ENCODE results near the gene ACLY. TPM values are rescaled to one million over a fixed set of nuclear protein-coding genes. Genes with fewer than 3 reads are reported as not detected.
"Not testable (repeated sequence)": the region's sequence is repeated elsewhere in the genome, so short reads cannot be mapped to it uniquely, and the experiment has no call there.

Gene ACLY
- total and polyA plus RNA-seq, 2 of the 13 experiments (the other 11 are each of a cell fraction or from before 2014, with no cell fraction given) = 111 to 218 TPM

DNA sequence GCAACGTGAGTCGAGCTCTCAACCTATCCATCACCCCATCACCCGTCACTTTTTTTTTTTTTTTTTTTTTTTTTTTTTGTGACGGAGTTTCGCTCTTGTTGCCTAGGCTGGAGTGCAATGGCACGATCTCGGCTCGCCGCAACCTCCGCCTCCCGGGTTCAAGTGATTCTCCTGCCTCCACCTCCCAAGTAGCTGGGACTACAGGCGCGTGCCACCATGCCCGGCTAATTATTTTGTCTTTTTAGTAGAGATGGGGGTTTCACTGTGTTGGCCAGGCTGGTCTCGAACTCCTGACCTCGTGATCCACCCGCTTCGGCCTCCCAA is 12.0 kb upstream of the ACLY start:
- BruUV-seq (replicated peaks) = not testable (repeated sequence)

DNA sequence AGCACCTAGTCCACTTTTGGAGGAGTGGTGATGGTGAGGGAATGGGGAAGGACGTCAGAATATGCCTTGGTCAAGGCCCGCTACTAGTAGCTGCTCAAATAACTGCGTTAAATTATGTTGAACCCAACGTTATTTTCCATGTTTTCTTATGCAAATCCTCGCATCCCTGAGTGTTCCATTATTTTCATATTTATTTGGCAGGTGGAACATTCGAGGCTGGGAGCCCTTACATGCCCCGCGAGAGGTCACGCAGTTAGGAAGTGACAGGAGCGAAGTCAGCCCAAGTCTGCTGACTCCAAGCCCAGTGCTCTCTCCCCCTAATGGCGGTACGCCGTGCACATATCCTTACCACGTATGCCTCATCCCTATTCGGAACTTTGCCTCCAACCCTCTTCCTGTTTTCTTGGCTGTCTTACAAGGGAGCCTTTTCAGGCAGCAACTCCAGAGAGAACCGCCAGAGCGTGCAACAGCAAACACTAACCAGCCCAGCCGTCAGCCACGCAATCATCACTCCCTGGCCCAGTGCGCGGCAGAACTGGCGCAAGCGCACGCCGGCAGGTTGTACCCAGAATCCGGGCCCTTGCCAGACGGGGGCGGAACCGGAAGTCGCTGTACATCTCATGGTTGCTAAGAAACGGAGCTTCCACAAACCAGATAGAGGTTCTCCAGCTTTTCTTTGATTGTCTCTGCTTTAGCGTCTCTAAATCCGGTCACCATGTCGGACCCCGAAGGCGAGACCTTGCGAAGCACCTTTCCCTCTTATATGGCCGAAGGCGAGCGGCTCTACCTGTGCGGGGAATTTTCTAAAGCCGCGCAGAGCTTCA is 11.5 kb upstream of the ACLY start, which contains the start of gene ODAD4:
Gene ODAD4, plus strand, starts transcription at position 609 of the 824 bp plus-strand sequence. Its CDS starts 107 bp downstream, at position 716.
- Histone ChIP-seq H3K36me3 (replicated peaks in 1 of 2; ENCODE audit: control insufficient read depth in 1 of 2, insufficient read depth in 2 of 2, low read length in 2 of 2) (no peaks in the 10 kb centered on the region), H3K27ac (ENCODE audit: extremely low read length, insufficient read depth, low read length) (peak within 1 kb of the TSS; percentile 62), H2AFZ (ENCODE audit: low read length) (peak within 1 kb of the TSS; percentile 81), H3K4me2 (ENCODE audit: low read depth, low read length) (peak within 1 kb of the TSS; percentile 96), H3K9me3 (ENCODE audit: low read length) (no peaks in the 10 kb centered on the region), H4K20me1 (ENCODE audit: insufficient read depth, low read length) (no peaks in the 10 kb centered on the region), H3K79me2 (ENCODE audit: insufficient read depth, low read length) (peaks cover 3% of the 10 kb centered on the region), H3K4me1 (ENCODE audit: insufficient read depth, low read length) (peaks cover 42% of the 10 kb centered on the region), H3K4me3 (replicated peaks in 1 of 3; ENCODE audit: insufficient read depth in 1 of 3, low read depth in 2 of 3, low read length in 3 of 3) (peak within 1 kb of the TSS; percentile 51 to 76 (median 70)), H3K9ac (ENCODE audit: insufficient read depth, low read depth, low read length) (peak within 1 kb of the TSS; percentile 73), H3K27me3 (ENCODE audit: control insufficient read depth in 1 of 2, insufficient read depth in 2 of 2, low read length in 2 of 2) (no peaks in the 10 kb centered on the region)
- 3% methylated on average over 39 of the region's 43 CpGs for WGBS (ENCODE audit: low lambda C conversion rate)
- DNase-seq (ENCODE audit: low spot score) (peak; percentile 95), ATAC-seq (peak; percentile 99), FAIRE-seq (peak; percentile 91)
- POLR2A ChIA-PET = interaction anchor here (0.6 to 3.2 kb wide), 30 partner anchors 8 to 241 kb away, joined by 3 to 72 read pairs (median 5); partner anchors contain the start of genes ACLY, CNP, DHX58 and DNAJC7
- BruUV-seq (replicated peaks) = TSS peak; percentile 99
- CTCF ChIA-PET (ENCODE audit: low intra/inter-chr PET ratio, low total read pairs) = interaction anchor here (1.4 kb wide), 1 partner anchor 29 kb away, joined by 11 read pairs; no protein-coding TSS in a partner anchor
- in situ Hi-C loops (cut with HindIII; ENCODE audit: extremely low pct_ligation_motif_present, low pct_unique_long_range_greater_than_20kb) = no loop called here
- intact Hi-C loops (cut with micrococcal nuclease; ENCODE audit: unreplicated experiment) = loop anchor here (1.0 kb wide), 1 partner anchor 29 kb away; no protein-coding TSS in a partner anchor
- TF ChIP-seq ZNF34 (CRISPR knock-in tag; IDR thresholded peaks at IDR 0.05; ENCODE audit: borderline replicate concordance) (peak; percentile 84), GPN1 (CRISPR knock-in tag; IDR thresholded peaks at IDR 0.05; ENCODE audit: borderline replicate concordance) (no peak; the same call in 1 of the 2 replicates), RFX5 (IDR thresholded peaks at IDR 0.05; ENCODE audit: low read depth, low read length) (no peak), ZNF790 (CRISPR knock-in tag; IDR thresholded peaks at IDR 0.05; ENCODE audit: borderline replicate concordance) (peak; percentile 62; the same call in 1 of the 2 replicates), ZFAT (CRISPR knock-in tag; conservative IDR thresholded peaks at IDR 0.05) (no peak)
- TF ChIP-seq, protein P1, sequence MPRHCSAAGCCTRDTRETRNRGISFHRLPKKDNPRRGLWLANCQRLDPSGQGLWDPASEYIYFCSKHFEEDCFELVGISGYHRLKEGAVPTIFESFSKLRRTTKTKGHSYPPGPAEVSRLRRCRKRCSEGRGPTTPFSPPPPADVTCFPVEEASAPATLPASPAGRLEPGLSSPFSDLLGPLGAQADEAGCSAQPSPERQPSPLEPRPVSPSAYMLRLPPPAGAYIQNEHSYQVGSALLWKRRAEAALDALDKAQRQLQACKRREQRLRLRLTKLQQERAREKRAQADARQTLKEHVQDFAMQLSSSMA (CRISPR knock-in tag; IDR thresholded peaks at IDR 0.05) = 0 out of 2 replicates have a peak, but pooled peaks have one; percentile 61

More for the DNA sequence above, 12.0 kb upstream of the ACLY start:
- H2AFZ ChIP-seq (ENCODE audit: low read length) = peak overlapping the region; percentile 81
- FAIRE-seq; H3K79me2 ChIP-seq (ENCODE audit: insufficient read depth, low read length); in situ Hi-C loops (cut with HindIII; ENCODE audit: extremely low pct_ligation_motif_present, low pct_unique_long_range_greater_than_20kb); H3K9me3 ChIP-seq (ENCODE audit: low read length); H3K36me3 ChIP-seq (replicated peaks in 1 of 2; ENCODE audit: control insufficient read depth in 1 of 2, insufficient read depth in 2 of 2, low read length in 2 of 2); ATAC-seq; H4K20me1 ChIP-seq (ENCODE audit: insufficient read depth, low read length); H3K27me3 ChIP-seq (ENCODE audit: control insufficient read depth in 1 of 2, insufficient read depth in 2 of 2, low read length in 2 of 2); DNase-seq (ENCODE audit: low spot score): not testable (repeated sequence)
- TF ChIP-seq TAF15 (IDR thresholded peaks at IDR 0.05; ENCODE audit: low read depth, low read length, poor library complexity, severe bottlenecking) (peak; percentile 19), ZFP82 (CRISPR knock-in tag; IDR thresholded peaks at IDR 0.05; ENCODE audit: borderline replicate concordance) (0 out of 2 replicates have a peak, but pooled peaks have one; percentile 22), ZNF564 (CRISPR knock-in tag; IDR thresholded peaks at IDR 0.05) (0 out of 2 replicates have a peak, but pooled peaks have one; percentile 5)
- TF ChIP-seq, protein P2, sequence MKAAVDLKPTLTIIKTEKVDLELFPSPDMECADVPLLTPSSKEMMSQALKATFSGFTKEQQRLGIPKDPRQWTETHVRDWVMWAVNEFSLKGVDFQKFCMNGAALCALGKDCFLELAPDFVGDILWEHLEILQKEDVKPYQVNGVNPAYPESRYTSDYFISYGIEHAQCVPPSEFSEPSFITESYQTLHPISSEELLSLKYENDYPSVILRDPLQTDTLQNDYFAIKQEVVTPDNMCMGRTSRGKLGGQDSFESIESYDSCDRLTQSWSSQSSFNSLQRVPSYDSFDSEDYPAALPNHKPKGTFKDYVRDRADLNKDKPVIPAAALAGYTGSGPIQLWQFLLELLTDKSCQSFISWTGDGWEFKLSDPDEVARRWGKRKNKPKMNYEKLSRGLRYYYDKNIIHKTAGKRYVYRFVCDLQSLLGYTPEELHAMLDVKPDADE (CRISPR knock-in tag; IDR thresholded peaks at IDR 0.05) = 0 out of 2 replicates have a peak, but pooled peaks have one; percentile 6
- H3K9ac ChIP-seq (ENCODE audit: insufficient read depth, low read depth, low read length) = peak overlapping the region; percentile 73
- H3K27ac ChIP-seq (ENCODE audit: extremely low read length, insufficient read depth, low read length) = peak overlapping the region; percentile 62
- intact Hi-C loops (cut with micrococcal nuclease; ENCODE audit: unreplicated experiment) = loop anchor here (1.0 kb wide), 1 partner anchor 29 kb away; no protein-coding TSS in a partner anchor
- H3K4me2 ChIP-seq (ENCODE audit: low read depth, low read length) = peak overlapping the region; percentile 96
- ChIA-PET POLR2A (interaction anchor here (0.6 to 3.2 kb wide), 29 partner anchors 8 to 242 kb away, joined by 3 to 72 read pairs (median 5); partner anchors contain the start of genes ACLY, CNP, DHX58 and DNAJC7), CTCF (ENCODE audit: low intra/inter-chr PET ratio, low total read pairs) (interaction anchor here (1.4 kb wide), 1 partner anchor 29 kb away, joined by 11 read pairs; no protein-coding TSS in a partner anchor)
- H3K4me1 ChIP-seq (ENCODE audit: insufficient read depth, low read length) = peaks cover 42% of the 10 kb centered on the region
- peak overlapping the region; percentile 48 to 76 (median 70); a peak in 5 of 6 replicates for H3K4me3 ChIP-seq (replicated peaks in 1 of 3; ENCODE audit: insufficient read depth in 1 of 3, low read depth in 2 of 3, low read length in 3 of 3)
- 53% methylated on average over 18 of the region's 18 CpGs for WGBS (ENCODE audit: low lambda C conversion rate)

All from HepG2 (cell line).